Inflammatory macrophage treated with lipopolysaccharide for 1 hour (primary cell): Measurements from ENCODE around the gene RGS3.

ENCODE experiments used
- DNase-seq, 2 donors: peaks; one replicate each; pipeline ENCODE4 v3.0.0-alpha.2; 2020 to 2022

RGS3 gene

GRCh38 chr9:113645227-113645977, 181.9 kb downstream of the RGS3 start:
- DNase-seq, result no peak

- DNase-seq, result no peak
These were observed 182.4 kb downstream of the RGS3 start for GRCh38 chr9:113645978-113646253.

- no peak for DNase-seq
These were observed 183.0 kb downstream of the RGS3 start for GRCh38 chr9:113646491-113646890.
